Limb (tissue), 2 donors: ENCODE data around the gene MS4A6E.
A peak's percentile ranks its signal among the peaks of the same experiment; 100 is the strongest.
"Not testable (repeated sequence)": the region's sequence is repeated elsewhere in the genome, so short reads cannot be mapped to it uniquely, and the experiment has no call there.

Experiments
- DNase-seq, 2 donors: peaks; one replicate each; pipeline ENCODE4 v3.0.0-alpha.2; 2016; ENCODE audit errors: extremely low spot score in 2 of 2

MS4A6E gene

DNA sequence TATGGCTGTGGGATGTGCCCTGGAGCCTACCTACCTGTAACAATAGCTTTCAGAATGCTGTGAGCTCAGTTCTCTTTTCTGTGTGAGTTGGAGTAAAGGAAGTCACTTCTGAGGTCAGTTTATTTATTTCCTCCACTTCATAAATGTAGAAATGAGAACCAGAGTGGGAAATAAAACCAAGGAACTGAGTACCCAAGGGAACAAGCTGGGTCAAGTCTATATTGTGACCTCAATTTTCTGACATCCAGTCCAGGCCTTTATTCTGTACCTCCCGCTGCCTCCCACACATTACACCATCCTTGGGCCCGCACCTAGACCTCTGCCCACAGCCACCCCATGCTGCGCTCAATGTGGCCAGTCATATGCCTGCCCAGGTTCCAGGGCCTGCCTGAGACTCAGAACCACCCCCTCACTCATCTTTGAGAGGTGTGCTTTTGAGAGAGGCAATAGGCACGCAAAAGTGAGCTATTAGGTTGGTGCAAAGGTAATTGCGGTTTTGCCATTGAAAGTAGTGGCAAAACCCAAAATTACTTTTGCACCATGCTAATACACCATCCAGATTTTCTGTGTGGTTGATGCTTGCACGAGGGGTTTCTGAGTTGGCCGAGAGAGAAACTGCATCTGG lies 9.8 kb downstream of the MS4A6E start:
- DNase-seq, result no peak

DNA sequence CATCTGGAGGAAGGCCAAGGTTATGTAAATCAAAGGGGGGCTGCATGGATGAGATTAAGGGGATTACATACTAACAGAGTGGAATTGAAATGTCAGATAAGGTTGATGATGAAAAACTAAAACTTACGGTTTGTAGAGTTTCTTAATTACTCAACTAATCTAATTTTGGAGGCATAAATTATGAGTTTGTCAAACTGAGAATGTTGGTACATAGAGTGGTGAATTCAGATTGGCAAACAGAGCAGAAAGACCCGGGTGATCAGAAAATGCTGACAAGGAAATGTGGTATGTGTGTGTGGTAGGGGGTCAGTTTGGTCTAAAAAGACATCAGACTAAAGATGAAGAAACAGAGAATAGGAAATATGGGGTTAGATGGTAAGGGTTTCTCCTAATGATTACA lies 11.0 kb downstream of the MS4A6E start:
- no peak for DNase-seq

DNA sequence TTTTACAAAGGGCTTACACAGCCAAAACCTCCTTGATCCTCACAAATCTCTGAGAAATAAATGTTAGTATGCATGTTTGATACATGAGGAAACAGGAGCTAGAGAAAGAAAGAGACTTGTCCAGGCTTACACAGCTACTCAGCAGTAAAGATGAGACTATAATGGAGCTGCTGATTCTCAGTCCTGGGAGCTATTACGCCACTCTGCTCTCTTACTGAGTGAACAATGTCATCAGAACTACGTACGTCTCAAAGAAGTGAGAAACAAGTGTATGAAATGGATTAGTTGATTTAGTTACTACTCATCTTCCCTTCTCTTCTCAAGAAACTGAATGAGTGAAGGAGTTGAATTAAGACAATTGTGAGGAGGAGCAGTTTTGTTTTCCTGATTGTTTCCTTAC lies 12.3 kb downstream of the MS4A6E start:
- no peak for DNase-seq

DNA sequence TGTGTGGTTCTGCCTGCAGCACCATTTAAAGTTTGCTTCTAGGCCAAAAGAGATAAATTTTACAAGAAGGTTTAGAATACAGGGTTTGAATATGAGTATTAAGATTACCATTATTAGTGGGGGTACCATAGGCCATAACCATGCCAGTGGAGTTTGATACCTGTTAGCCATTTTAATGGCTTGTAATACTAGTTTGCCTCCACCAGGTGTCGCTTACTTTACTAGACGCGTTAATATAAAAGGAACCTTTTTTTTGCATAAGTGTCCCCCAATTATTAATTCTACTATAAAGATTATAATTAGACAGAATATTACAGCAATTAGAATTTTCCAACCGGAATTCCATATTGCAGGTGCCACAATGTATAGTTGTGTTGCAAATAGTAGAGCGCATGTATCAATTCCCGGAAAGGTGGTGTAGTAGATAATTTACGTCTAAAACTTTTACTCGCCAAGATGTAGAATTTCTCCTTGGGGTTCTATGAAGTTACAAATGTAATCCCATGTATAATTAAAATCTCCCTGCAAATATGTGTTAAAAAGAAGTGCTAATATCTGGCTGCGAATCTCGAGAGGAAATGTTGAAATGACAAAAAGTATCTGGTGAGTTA lies 16.1 kb downstream of the MS4A6E start:
- DNase-seq, result no peak

DNA sequence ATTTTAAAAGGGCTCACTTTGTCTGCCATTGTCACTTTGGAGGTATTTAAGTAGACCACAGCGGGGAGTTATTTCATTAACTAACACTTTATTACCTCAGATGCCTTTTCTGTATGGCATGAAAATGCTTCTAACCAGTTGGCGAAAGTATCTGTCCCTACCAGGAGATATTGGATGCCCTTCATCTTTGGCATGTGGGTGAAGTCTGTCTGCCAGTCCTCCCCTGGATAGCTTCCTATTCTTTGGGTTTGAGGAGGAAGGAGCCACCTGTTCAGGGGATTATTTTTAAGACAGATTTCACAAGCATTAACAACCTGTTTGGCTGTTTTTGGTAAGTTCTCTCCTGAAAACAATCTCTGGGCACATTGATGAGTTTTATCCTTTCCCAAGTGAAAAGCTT lies 17.1 kb downstream of the MS4A6E start:
- DNase-seq, result no peak

DNA sequence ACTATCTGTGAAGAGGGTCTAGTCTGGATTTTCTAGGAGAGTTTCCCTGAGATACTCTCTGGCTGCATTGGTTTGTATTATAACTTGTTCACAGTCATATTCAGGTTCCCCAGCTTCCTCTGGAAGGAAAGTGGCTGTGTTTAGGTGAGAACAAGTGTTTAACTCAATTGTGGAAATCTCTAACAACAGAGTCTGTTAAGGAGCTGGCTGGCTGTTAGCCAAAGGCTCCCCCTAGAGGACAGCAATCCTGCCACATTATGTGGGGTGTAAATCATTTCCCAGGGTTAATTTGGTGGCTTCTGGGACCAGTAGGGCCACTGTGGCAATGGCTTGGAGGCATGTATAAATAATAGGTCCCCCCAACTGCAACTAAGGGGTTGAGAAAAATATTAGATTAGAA lies 18.4 kb downstream of the MS4A6E start:
- no peak for DNase-seq

DNA sequence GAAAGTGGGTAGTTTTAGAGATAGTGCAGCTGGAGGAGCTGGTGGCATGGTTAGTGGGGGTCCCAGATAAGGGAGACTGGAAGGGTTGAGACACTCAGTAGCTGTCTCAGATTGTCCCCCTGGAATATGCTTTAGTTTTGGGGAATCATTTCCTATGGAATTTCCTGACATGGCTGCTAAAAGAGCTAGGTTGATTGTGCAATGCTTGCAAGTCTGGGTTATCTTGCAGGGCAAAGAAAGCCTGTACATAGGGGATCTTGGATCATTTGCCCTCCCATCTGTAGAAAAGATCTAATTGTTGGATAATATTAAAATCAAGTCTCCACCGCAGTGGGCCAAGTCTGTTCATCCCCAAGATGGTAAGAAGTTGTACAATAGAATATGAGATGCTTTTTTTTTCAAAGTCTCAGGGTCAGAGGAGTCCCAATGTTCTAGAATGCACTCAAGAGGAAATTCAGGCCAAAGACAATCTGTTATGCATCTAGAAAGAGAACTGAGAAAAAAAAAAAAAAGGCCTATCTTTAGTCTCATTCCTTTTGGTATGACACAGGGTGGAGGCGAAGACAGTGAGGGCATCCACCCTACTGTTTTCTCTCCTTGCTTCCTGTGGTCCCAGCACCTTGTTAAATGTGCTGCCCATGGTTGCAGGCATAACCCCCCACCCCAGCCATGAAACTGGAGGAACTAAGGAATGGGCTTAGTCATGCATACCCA lies 20.2 kb downstream of the MS4A6E start:
- DNase-seq, result no peak

DNA sequence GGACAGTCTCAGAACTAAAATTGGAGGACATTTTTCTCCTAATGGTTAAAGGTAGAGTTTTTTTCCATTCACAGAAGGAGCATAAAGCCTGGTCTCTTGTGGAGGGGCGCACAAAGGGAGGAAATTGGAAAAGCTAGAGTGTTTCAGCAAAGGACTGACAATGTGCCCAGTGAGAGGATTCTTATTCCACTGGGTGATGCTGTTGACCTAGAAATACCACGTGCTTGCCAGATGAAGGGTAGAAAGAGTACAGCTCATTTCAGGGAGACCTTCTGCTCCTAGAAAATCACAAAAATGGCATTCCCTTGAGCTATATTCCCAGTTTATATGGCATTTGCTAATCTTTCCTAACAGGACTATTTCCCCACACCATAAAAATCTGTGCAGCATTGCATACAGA lies 21.1 kb downstream of the MS4A6E start:
- DNase-seq, result no peak

DNA sequence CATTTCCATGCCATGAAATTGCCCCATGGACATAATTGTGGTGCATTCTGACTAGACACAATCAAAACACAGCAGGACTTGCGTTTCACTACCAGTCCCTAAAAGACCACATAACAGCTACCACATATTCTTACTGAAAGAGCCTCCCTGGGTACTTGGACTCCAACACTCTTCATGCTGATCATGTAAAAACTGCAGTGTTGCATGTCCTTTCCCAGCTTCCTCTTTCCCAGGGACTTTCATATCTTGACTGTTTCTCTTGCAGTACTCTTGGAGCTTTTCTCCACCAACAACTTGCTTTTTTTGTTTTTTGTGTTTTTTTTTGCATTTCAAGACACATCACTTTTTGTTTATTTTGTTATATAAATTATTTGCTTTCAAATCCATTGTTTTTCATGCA lies 22.9 kb downstream of the MS4A6E start:
- DNase-seq, result no peak

DNA sequence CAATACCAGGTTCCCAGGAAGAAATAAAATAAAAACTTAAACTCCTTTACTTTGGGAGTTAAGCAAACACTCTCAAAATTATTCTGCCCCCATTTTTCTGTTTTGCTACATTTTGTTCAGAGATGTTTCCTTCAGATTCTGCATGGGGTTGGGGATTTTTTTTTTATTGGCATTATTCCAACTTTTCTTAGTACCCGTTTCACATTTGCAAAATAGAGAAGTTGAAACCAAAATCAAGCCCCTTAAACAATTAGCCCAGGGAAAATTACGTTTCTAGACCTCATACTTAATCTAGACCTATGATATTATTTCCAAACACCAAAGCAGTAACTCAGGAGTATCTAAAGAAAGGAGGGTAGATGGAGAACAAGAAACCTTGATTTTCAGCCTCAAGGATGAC lies 30.7 kb downstream of the MS4A6E start:
- DNase-seq, result no peak

DNA sequence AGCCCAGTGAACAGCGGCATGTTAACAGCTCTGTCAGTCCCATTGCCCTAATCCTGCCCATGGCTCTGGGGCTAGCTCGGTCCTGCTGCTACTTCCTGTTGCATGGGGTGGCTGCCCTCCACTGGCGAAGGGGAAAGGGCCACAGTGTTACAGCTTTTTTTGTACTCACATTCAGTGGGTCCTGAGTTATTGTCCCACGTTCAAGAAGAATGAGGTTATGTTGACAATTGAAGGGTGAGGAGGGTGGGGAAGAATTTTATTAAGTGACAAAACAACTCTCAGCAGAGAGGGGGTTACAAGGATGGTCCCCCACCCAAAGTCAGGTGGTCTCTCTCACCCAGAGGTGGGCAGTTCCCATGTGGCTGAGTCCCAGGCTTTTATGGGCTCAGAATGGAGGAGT lies 33.6 kb downstream of the MS4A6E start:
- DNase-seq, result no peak

DNA sequence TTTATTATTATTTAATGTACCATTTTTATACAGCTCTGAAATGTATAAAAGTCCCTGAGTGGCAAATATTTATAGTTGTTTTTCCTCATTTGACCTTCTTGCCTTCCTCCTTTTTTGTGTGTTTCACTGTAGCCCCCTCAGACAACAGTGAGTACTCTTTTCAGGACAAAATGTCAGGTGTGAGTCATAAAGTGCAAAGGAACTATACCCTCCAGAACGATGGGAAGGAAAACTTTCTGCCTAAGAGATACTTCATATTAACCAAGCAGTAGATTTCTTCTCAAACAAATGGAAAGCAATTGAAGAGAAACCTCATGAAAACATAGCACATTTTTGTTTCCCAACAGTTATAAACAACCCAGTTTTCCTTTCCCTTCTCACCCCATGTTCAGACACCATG lies 35.2 kb downstream of the MS4A6E start:
- DNase-seq, result no peak

DNA sequence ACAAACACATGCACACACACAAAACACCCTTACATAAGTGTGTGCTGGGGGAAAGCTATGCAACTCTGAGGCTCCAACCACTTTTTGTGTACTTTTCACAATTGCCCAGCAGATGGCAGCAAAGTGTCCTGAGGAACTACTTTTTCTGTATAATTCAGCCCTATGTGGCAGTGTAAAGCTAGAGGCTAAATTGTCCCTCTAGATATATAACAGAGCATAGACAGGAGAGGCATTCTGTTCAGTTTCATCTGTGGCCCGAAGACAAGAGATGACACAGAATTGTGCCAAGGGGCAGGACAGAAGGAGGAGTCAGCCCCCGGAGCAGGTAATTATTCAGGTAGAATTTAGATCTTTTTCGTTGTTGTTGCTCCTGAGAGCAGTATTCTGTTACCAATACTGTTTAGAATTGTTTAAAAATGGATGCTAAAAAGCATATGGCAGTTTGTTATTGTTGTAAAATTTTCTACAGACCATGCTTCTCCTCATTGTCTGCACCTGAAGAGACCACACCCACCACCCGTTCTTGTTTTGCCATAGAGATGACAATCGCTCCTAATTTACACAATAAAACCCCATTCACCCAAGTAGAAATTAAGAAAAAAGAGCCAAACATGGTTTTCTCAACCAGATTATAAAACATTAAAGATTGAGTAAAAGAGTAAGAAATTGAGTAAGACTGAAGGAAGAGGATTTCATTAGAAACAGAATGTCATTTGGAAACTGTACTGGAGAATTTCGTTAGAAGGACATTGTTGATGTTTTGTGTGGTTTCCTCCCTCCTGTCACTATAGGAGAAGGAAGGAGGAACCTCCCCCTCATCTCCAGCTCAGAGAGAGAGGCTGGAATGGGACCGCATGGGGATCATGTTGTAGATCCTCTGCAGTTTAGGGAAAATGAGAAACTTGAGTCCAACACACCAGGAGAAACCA lies 36.8 kb downstream of the MS4A6E start:
- peak; percentile 61 to 66 for DNase-seq

DNA sequence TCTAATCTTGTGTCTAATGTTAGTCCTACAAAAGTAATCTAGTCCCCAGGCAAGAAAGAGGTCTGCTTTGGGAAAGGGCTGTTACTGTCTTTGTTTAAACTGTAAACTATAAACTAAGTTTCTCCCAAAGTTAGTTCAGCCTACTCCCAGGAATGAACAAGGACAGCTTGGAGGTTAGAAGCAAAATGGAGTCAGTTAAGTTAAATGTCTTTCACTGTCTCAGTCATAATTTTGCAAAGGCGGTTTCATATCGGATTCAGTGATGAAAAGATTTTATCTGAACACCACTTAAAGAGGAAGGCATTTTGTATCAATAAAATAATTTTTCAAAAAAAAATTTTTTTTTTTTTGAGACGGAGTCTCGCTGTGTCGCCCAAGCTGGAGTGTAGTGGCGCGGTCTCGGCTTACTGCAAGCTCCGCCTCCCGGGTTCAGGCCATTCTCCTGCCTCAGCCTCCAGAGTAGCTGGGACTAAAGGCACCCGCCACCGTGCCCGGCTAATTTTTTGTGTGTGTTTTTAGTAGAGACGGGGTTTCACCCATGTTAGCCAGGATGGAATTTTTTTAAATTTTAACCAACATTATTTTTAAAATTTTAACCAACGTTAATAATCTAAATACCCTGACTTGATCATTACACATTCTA lies 39.3 kb downstream of the MS4A6E start:
- DNase-seq, result not testable (repeated sequence)

DNA sequence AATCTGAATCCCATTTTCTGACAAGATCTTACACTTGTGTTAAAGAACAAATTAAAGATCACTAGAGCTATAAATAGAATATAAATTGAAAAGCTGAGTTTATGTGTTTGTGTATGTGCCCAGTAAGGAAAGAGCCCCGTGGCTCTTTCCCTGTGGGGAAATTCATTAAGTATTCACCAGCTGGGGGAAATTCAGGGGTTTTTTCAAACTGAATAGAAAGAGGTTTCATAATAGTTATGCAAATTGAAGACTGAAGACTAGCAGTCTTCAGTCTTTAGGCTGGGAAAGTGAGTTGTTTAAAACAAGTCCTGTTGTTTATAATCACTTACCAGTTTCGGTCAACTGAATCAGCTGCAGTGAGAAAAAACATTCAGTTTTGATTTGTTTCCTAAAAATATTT lies 40.0 kb downstream of the MS4A6E start:
- DNase-seq, result no peak

DNA sequence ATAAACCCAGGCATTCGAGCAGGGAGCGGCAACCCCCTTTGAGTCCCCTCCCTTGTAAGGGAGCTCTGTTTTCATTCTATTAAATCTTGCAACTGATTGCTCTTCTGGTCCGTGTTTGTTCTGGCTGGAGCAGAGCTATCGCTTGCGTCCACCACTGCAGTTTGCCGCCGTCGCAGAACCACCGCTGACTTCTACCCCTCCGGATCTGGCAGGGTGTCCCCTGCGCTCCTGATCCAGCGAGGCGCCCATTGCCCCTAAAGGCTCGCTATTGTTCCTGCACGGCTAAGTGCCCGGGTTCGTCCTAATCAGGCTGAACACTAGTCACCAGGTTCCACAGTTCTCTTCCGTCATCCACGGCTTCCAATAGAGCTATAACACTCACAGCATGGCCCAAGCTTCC lies 40.8 kb downstream of the MS4A6E start:
- DNase-seq, result no peak

DNA sequence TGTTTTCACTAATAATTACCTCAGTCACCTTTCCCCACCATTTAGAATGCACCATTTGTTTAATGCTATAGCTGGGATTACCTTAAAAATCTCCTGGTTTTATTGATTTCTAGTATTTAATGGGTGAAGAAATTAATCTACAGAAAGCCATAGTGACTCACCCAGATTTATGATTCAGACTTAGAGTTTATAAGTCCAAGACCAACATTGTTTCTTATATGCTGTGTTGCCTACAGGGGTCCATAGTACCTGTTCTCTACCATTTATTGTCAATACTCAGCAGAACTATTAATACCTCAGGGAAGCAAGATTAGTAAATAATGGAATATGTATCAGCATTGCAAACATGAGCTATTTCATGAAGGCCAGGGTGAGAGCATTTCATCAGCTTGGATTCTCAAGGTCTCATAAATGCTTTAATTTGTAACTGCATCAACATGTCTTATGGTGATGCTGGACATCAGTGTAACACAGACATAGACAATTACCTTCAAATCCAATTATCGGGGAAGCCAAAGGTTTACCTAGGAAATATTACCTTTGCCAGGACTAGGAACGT lies 43.3 kb downstream of the MS4A6E start:
- no peak for DNase-seq

DNA sequence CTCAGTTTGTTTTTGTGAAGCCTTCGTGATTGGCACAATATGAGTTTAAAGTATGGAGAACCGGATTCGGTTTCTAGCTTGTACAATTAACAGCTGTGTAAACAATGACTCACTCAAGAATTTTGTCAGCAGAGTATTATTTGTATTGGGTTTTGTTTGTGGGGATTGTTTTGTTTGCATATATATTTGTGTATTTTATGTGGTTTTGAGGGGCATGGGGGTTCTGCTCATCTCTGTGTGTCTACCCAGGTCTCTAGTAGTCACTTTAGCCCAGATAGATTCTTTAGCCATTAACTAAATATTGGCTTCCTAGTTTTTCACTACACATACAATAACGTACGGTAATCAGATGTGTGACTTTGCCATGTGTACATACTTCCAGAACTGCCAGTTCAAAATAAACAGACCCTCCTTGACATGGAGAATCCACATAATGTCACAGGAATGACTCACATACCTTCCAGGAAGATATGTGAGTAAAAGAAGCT lies 43.8 kb downstream of the MS4A6E start:
- DNase-seq, result no peak

DNA sequence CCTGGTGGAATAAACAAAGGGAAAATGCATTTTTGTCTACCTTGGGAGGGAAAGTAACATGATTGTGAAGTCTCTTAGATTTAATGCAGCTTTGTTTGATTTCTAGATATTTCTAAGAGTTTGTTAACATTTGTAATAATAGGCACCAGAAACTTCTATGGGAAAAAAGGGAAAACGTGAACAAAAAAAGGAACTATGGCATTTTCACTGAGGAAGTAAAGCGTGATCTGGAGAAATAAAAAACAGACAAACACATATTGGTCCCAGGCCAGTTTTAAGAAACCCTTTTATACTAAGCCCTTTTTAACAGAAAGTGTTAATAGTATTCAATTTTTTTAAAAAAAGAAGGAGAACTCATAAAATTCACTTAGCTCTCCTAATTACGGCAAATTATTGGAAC lies 44.3 kb downstream of the MS4A6E start:
- no peak for DNase-seq

DNA sequence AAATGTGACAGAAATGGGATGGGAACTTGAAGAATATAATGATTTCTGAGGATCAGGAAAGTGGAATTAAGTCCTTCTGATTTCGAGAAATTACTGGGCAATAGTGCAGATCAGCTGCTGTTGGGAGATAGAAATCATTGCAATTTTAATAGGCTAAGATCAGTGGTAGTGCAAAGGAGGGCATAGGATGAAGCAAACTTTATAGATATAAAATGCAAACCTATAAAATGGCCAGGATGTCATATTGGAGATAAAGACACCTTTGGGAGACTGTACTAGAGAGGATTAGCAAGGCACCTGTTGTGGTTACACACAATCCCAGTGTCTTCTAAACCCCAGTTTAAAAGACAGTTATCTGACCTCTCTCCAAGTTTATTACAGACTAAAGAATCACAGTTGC lies 44.8 kb downstream of the MS4A6E start:
- DNase-seq, result no peak

DNA sequence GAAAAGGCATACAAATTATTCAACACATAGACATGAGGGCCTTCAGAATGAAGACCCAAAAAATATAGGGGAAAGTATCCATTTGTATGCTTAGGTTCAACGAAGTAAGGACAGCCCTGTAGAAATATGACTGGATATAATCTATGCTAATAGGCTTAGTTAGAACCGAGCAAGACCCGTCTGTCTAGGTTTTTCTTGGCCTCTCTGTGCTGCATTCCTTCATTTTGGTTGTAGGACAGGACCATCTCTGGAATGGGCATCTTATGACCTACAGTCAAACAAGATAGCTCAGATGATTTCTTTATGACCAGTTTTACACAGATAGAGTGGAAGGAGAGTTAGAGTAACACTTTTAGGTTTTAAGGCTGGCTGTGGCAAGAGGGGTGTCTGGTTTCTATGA lies 45.7 kb downstream of the MS4A6E start:
- no peak for DNase-seq
